GM18508 (cell line): ENCODE data around the gene ACER3.
"Not testable (repeated sequence)": the region's sequence is repeated elsewhere in the genome, so short reads cannot be mapped to it uniquely, and the experiment has no call there.

Experiments used
- ATAC-seq: cut with Tn5 transposase; IDR thresholded peaks from one replicate; pipeline ENCODE4 v1.9.1; 2021; ENCODE audit warnings: moderate number of reproducible peaks; ENCODE audit not compliant: insufficient read depth, unreplicated experiment

Gene ACER3

GRCh38 chr11:76978818-76979217 is 118.1 kb downstream of the ACER3 start:
- ATAC-seq = no peak

GRCh38 chr11:76980196-76980595 is 119.5 kb downstream of the ACER3 start:
- no peak for ATAC-seq

GRCh38 chr11:76984743-76985142 is 124.0 kb downstream of the ACER3 start:
- ATAC-seq = no peak

GRCh38 chr11:76987203-76987602 is 126.5 kb downstream of the ACER3 start:
- ATAC-seq = no peak

GRCh38 chr11:76990628-76991027 is 129.9 kb downstream of the ACER3 start:
- ATAC-seq = no peak

- no peak for ATAC-seq
Observed at GRCh38 chr11:76995081-76995576, 134.4 kb downstream of the ACER3 start.

- ATAC-seq = no peak
Observed at GRCh38 chr11:76997512-76997911, 136.8 kb downstream of the ACER3 start.

- ATAC-seq = no peak
Observed at GRCh38 chr11:76999597-76999996, 138.9 kb downstream of the ACER3 start.

- no peak for ATAC-seq
Observed at GRCh38 chr11:77001613-77002012, 140.9 kb downstream of the ACER3 start.

GRCh38 chr11:77002776-77003175 is 142.1 kb downstream of the ACER3 start:
- no peak for ATAC-seq

- ATAC-seq = no peak
Observed at GRCh38 chr11:77003963-77004362, 143.2 kb downstream of the ACER3 start.

GRCh38 chr11:77009533-77010160 is 148.9 kb downstream of the ACER3 start:
- ATAC-seq = no peak

- no peak for ATAC-seq
Observed at GRCh38 chr11:77014669-77015068, 154.0 kb downstream of the ACER3 start.

GRCh38 chr11:77018396-77018924 is 157.7 kb downstream of the ACER3 start:
- not testable (repeated sequence) for ATAC-seq

- ATAC-seq = no peak
Observed at GRCh38 chr11:77019976-77020595, 159.4 kb downstream of the ACER3 start.

GRCh38 chr11:77020734-77021133 is 160.0 kb downstream of the ACER3 start:
- ATAC-seq = no peak

GRCh38 chr11:77024745-77025144 is 164.0 kb downstream of the ACER3 start:
- ATAC-seq = no peak

GRCh38 chr11:77026221-77026620 is 165.5 kb downstream of the ACER3 start:
- ATAC-seq = no peak

- ATAC-seq = no peak
Observed at GRCh38 chr11:77026743-77027142, 166.0 kb downstream of the ACER3 start.

GRCh38 chr11:77027275-77027674 is 166.6 kb downstream of the ACER3 start:
- no peak for ATAC-seq

GRCh38 chr11:77029829-77030228 is 169.1 kb downstream of the ACER3 start:
- no peak for ATAC-seq
